OCI-LY7 (cell line): Measurements from ENCODE around the gene KDM4B. TPM values are rescaled to one million over a fixed set of nuclear protein-coding genes. Genes with fewer than 3 reads are reported as not detected.

Source experiments
- BruUV-seq: library from RNA; stranded (reverse); fragments of 400-500 nt; replicated peaks from 2 replicates; lab custom pipeline; 2021; lab: Mats Ljungman, UMichigan
- CTCF ChIA-PET: fragments of 300-600 bp; sonication (Branson Sonifier 250); formaldehyde crosslinking; loops from one replicate; lab custom pipeline; 2022; ENCODE audit warnings: antibody characterized with exemption; ENCODE audit not compliant: unreplicated experiment; lab: Charles Lee
- POLR2A ChIA-PET: fragments of 300-600 bp; sonication (Branson Sonifier 250); formaldehyde crosslinking; loops from one replicate; lab custom pipeline; 2022; ENCODE audit warnings: antibody characterized with exemption; lab: Charles Lee
- DNase-seq: peaks from one replicate; pipeline ENCODE4 v3.0.0-alpha.2; 2015; ENCODE audit warnings: low spot score
- H2AFZ ChIP-seq: fragments of 200-600 bp; sonication (generic), shearing (Covaris generic); 2 replicates; pipeline ENCODE4 v1.6.1; 2014; ENCODE audit warnings: mild to moderate bottlenecking, antibody characterized with exemption, low read length, moderate library complexity
- H3K27ac ChIP-seq: fragments of 200-600 bp; sonication (generic); 2 replicates; pipeline ENCODE4 v1.5.1; 2014; ENCODE audit warnings: mixed run types, low read depth, mild to moderate bottlenecking, moderate library complexity, low read length, inconsistent platforms; ENCODE audit not compliant: poor library complexity, severe bottlenecking
- H3K36me3 ChIP-seq: fragments of 200-600 bp; sonication (generic); 2 replicates; pipeline ENCODE4 v1.6.1; 2014; ENCODE audit warnings: mild to moderate bottlenecking, antibody characterized with exemption, low read length, moderate library complexity, mixed read lengths; ENCODE audit not compliant: insufficient read depth
- H3K4me1 ChIP-seq: fragments of 200-600 bp; sonication (generic); 2 replicates; pipeline ENCODE4 v1.5.1; 2014; ENCODE audit warnings: mild to moderate bottlenecking, low read length; ENCODE audit not compliant: insufficient read depth, poor library complexity, severe bottlenecking
- H3K4me2 ChIP-seq: fragments of 200-600 bp; sonication (generic); 2 replicates; pipeline ENCODE4 v1.6.1; 2014; ENCODE audit warnings: mild to moderate bottlenecking, low read length
- H3K4me3 ChIP-seq: fragments of 200-600 bp; sonication (generic); 2 replicates; pipeline ENCODE4 v1.5.1; 2014; ENCODE audit warnings: mild to moderate bottlenecking, low read depth, low read length; ENCODE audit not compliant: poor library complexity, severe bottlenecking
- H3K79me2 ChIP-seq: fragments of 200-600 bp; sonication (generic); 2 replicates; pipeline ENCODE4 v1.6.1; 2016; ENCODE audit warnings: low read depth, mild to moderate bottlenecking, low read length, moderate library complexity, mixed read lengths; ENCODE audit not compliant: insufficient read depth
- H3K9me2 ChIP-seq: fragments of 200-600 bp; sonication (generic); 2 replicates; pipeline ENCODE4 v1.6.1; 2016; ENCODE audit warnings: mild to moderate bottlenecking, low read length, mixed read lengths; ENCODE audit not compliant: insufficient read depth
- H3K9me3 ChIP-seq: fragments of 200-600 bp; sonication (generic); 2 replicates; pipeline ENCODE4 v1.6.1; 2014; ENCODE audit warnings: mild to moderate bottlenecking, mixed run types, low read length, mixed read lengths
- H4K20me1 ChIP-seq: fragments of 200-600 bp; sonication (generic); 2 replicates; pipeline ENCODE4 v1.6.1; 2014; ENCODE audit warnings: mild to moderate bottlenecking, antibody characterized with exemption, low read length, moderate library complexity, mixed read lengths; ENCODE audit not compliant: insufficient read depth
- CTCF ChIP-seq: fragments of 200-600 bp; sonication (generic); conservative IDR thresholded peaks from 2 replicates; pipeline ENCODE4 v1.5.1; 2014; ENCODE audit warnings: mild to moderate bottlenecking, antibody characterized with exemption, low read length, moderate library complexity, mixed read lengths
- EZH2phosphoT487 ChIP-seq: fragments of 200-600 bp; sonication (generic); IDR thresholded peaks from 2 replicates; pipeline ENCODE4 v1.6.1; 2018; ENCODE audit warnings: low read depth, borderline replicate concordance, mild to moderate bottlenecking, mixed run types, antibody characterized with exemption, low read length, moderate library complexity, mixed read lengths
- intact Hi-C: fragments of 100-400 bp; cut with micrococcal nuclease; formaldehyde crosslinking; loops from one replicate; pipeline ENCODE4 v1.10.0; 2022; ENCODE audit not compliant: unreplicated experiment
- total RNA-seq, 2 experiments: library from RNA; depleted of rRNA in 1 of 2; stranded (reverse); fragments of >200 nt in 1 of 2; shearing (Covaris generic) in 1 of 2; gene quantifications; 2 replicates each; pipeline ENCODE4 v1.2.3, GENCODE V29; 2014 to 2022

The KDM4B gene
- total RNA-seq, 2 experiments from 2014 or later: 24.3 to 44.2 TPM

DNA sequence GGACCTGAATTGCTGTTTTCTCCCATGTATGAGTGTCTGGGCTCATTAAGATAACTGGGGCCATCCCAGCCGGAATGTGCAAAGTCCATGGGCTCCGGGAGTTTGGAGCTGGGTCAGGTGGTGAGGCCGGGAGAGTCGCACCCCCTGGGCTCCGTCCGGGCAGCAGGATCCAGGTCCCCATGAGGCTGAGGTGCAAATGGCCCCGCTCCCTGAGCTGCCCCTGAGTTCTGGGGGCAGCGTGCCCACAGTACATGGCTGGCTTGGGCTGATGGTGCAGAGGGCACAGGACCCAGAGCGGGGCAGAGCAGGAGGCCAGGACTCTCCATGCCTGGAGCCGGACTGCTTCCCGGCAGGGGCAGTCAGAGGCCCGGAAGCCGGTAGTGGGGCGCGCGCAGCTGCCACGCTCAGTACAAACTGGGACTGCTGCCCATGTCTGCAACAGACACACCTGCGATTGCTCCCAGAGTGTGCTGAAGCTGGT is 136.0 kb downstream of the KDM4B start:
- no TSS peak for BruUV-seq
- DNase-seq: no peak
- Histone ChIP-seq H3K9me2 (no peaks in the 10 kb centered on the region), H3K79me2 (no peaks in the 10 kb centered on the region), H3K27ac (no peak overlapping the region), H3K36me3 (no peaks in the 10 kb centered on the region; the same call in 1 of the 2 replicates), H3K9me3 (peaks cover 2% of the 10 kb centered on the region), H3K4me3 (no peak overlapping the region), H3K4me2 (no peak overlapping the region), H2AFZ (no peak overlapping the region), H3K4me1 (no peaks in the 10 kb centered on the region), H4K20me1 (no peaks in the 10 kb centered on the region)
- TF ChIP-seq CTCF (no peak), EZH2phosphoT487 (no peak)
- intact Hi-C loops: no loop called here
- CTCF ChIA-PET: no interaction called here
- POLR2A ChIA-PET: no interaction called here

DNA sequence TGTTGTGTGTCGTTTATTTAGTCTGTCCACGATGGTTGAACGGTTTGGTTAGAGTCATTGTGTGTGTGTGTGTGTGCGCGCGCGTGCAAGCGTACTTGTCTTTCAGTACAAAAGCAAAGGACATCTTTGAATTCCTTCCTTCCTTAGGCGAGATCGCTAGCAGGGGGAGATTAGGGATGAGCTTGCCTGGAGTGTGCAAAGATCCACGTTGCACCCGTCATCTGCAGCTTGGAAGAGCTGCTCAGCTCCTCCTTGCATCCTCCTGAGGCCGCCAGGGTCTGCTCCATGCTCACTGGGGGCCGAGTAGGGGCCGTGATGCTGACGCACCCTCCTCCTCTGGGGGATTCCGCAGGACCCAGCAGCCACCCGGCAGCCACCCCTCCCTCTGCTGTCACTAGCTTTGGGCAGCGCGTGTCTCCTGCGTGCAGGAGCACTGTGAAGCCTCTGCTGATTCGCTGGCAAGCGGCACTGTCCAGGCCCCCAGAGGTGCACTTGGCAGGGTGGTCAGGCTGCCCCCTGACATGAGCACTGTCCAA is 137.3 kb downstream of the KDM4B start:
- H3K9me3 ChIP-seq: no peaks in the 10 kb centered on the region
- H4K20me1 ChIP-seq: no peaks in the 10 kb centered on the region
- H3K4me2 ChIP-seq: no peak overlapping the region
- no peak overlapping the region for H2AFZ ChIP-seq
- no peaks in the 10 kb centered on the region for H3K4me1 ChIP-seq
- H3K36me3 ChIP-seq: no peaks in the 10 kb centered on the region
- H3K27ac ChIP-seq: no peak overlapping the region
- POLR2A ChIA-PET: no interaction called here
- H3K4me3 ChIP-seq: no peak overlapping the region
- no TSS peak for BruUV-seq
- intact Hi-C loops: no loop called here
- no peaks in the 10 kb centered on the region for H3K79me2 ChIP-seq
- no peak for TF ChIP-seq EZH2phosphoT487
- no peak for TF ChIP-seq CTCF
- CTCF ChIA-PET: no interaction called here
- no peaks in the 10 kb centered on the region for H3K9me2 ChIP-seq
- no peak for DNase-seq

DNA sequence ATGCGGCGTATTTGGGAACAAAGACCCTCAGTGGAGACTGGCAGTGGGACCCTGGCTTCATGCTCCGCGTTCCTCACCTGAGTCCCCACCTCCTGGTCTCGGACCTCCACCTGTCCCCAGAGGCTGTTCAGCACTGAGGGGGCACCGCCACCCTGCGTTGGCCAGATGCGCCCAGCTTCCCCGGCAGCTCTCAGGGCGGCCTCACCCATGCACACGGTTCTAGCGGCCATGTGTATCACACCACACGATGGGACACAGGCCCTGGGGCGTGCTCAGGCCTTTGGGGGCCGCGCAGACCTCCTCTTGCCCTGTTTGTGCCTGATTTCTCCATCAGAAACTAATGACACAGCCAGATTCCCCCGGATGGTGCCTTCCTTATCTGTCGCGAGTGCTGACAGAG is 138.1 kb downstream of the KDM4B start:
- no peak overlapping the region for H3K27ac ChIP-seq
- DNase-seq: no peak
- TF ChIP-seq EZH2phosphoT487 (no peak), CTCF (no peak)
- no peaks in the 10 kb centered on the region for H3K9me2 ChIP-seq
- CTCF ChIA-PET: no interaction called here
- POLR2A ChIA-PET: no interaction called here
- no TSS peak for BruUV-seq
- H3K36me3 ChIP-seq: no peaks in the 10 kb centered on the region
- H3K4me3 ChIP-seq: no peak overlapping the region
- intact Hi-C loops: no loop called here
- no peaks in the 10 kb centered on the region for H3K79me2 ChIP-seq
- H2AFZ ChIP-seq: no peak overlapping the region
- no peaks in the 10 kb centered on the region for H3K9me3 ChIP-seq
- H3K4me1 ChIP-seq: no peaks in the 10 kb centered on the region
- H4K20me1 ChIP-seq: no peaks in the 10 kb centered on the region
- H3K4me2 ChIP-seq: no peak overlapping the region
